ENCODE measurements around the gene MACO1. TPM values are rescaled to one million over a fixed set of nuclear protein-coding genes. Genes with fewer than 3 reads are reported as not detected.

The MACO1 gene
- polyA plus RNA-seq, 1 donor (not counting 4 experiments of a cell fraction or from before 2014, with no cell fraction given) = 8.1 TPM

DNA sequence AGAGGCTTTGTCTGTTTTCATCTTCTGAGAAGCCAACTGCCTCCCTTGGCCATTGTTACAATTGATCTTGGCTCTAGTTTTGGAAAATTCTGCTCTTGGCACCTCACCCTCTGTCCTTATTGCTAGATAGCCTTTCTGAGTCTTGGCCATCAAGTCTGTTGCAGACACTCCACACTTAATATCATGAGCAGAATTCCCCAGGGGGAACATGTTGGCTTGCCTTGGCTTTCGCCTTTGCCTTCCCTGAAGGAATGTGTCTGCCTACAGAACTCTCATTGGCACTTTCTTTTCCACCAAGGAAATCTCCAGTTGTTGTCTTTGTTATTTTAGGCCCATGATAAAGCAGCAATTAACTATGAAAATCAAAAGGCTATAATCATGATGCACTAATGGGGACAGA, 70.0 kb downstream of the MACO1 start:
- no peak overlapping the region for H3K4me2 ChIP-seq (ENCODE audit: control insufficient read depth, extremely low read depth, insufficient read depth, low read depth, low read length)
- no peak overlapping the region for H3K9ac ChIP-seq (ENCODE audit: control insufficient read depth, extremely low read depth, insufficient read depth, low read length)
- TF ChIP-seq, protein P1, sequence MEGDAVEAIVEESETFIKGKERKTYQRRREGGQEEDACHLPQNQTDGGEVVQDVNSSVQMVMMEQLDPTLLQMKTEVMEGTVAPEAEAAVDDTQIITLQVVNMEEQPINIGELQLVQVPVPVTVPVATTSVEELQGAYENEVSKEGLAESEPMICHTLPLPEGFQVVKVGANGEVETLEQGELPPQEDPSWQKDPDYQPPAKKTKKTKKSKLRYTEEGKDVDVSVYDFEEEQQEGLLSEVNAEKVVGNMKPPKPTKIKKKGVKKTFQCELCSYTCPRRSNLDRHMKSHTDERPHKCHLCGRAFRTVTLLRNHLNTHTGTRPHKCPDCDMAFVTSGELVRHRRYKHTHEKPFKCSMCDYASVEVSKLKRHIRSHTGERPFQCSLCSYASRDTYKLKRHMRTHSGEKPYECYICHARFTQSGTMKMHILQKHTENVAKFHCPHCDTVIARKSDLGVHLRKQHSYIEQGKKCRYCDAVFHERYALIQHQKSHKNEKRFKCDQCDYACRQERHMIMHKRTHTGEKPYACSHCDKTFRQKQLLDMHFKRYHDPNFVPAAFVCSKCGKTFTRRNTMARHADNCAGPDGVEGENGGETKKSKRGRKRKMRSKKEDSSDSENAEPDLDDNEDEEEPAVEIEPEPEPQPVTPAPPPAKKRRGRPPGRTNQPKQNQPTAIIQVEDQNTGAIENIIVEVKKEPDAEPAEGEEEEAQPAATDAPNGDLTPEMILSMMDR (optimal IDR thresholded peaks at IDR 0.05 in 1 of 3, IDR thresholded peaks at IDR 0.05 in 1 of 3, conservative IDR thresholded peaks at IDR 0.05 in 1 of 3; ENCODE audit: extremely low read depth in 1 of 3, insufficient read depth in 2 of 3, low read length in 3 of 3) = no peak
- TF ChIP-seq EZH2 (IDR thresholded peaks at IDR 0.05; ENCODE audit: low read length) = no peak
- DNase-seq (ENCODE audit: low read depth, low spot score) = no peak
- H3K9me1 ChIP-seq (ENCODE audit: control insufficient read depth, extremely low read depth, insufficient read depth, low read length) = no peaks in the 10 kb centered on the region
- peaks cover 4 to 5% of the 10 kb centered on the region in 2 experiments for H3K36me3 ChIP-seq (ENCODE audit: control insufficient read depth in 2 of 2, extremely low read depth in 1 of 2, insufficient read depth in 2 of 2, low read length in 2 of 2)
- H3K27me3 ChIP-seq (ENCODE audit: control insufficient read depth, extremely low read depth, insufficient read depth, low read length) = no peaks in the 10 kb centered on the region
- no peak overlapping the region for H2AFZ ChIP-seq (ENCODE audit: control insufficient read depth, low read length)
- H3K27ac ChIP-seq (ENCODE audit: control insufficient read depth, insufficient read depth, low read length) = no peak overlapping the region
- dilution Hi-C loops (cut with MboI; ENCODE audit: extremely low pct_ligation_motif_present, low sequenced_read_pairs) = no loop called here
- H3K9me3 ChIP-seq (ENCODE audit: control insufficient read depth, low read depth, low read length) = no peaks in the 10 kb centered on the region
- FAIRE-seq = no peak
- H3K4me1 ChIP-seq (ENCODE audit: control insufficient read depth, extremely low read depth, insufficient read depth, low read length) = no peaks in the 10 kb centered on the region
- H3K79me2 ChIP-seq (ENCODE audit: control insufficient read depth, insufficient read depth, low read length) = no peaks in the 10 kb centered on the region
- no peaks in the 10 kb centered on the region for H4K20me1 ChIP-seq (ENCODE audit: control insufficient read depth, extremely low read depth, insufficient read depth, low read length)
- no peak overlapping the region for H3K4me3 ChIP-seq (ENCODE audit: control insufficient read depth in 2 of 3, extremely low read depth in 1 of 3, insufficient read depth in 2 of 3, low read depth in 1 of 3, low read length in 3 of 3)

DNA sequence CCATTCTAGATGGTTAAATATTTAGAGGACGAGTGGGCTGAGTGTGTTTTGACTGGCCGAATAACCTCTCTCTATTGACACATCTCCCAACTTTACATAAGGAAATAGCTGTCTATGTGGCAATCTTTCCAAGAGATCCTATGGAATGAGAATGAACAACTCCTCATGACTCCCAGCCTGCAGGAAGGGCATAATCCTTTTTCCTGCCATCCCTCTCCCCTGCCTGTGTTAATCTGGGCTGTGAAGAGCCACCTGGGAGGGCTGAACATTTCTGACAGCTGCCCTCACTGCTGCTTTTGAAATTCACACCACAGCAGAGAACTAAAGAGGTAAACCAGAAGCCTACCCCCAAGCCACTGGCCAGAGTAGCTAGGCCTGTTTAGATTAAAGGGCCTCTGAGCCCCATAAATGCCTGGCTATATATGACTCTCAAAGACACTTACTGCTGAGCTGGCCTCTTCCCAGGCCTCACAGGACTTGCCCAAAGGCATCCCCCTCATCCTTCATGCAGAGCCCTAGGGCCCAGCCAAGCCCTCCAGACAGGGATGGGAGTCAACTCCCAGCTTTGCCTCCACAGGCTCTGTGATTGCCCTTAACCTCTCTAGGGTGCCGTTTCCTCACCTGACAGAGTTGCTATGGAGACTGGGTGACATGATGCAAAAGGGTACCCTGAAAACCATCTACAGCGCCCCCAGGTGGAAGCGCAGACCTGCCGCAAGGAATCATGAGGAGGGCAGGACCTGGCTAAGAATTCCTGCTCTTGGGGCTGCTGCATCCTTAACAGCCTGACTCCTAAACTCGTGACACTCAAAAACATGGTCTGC, 70.8 kb downstream of the MACO1 start:
- H3K27ac ChIP-seq (ENCODE audit: control insufficient read depth, insufficient read depth, low read length) = no peak overlapping the region
- DNase-seq (ENCODE audit: low read depth, low spot score) (no peak), FAIRE-seq (no peak)
- no peaks in the 10 kb centered on the region for H3K9me3 ChIP-seq (ENCODE audit: control insufficient read depth, low read depth, low read length)
- H3K9ac ChIP-seq (ENCODE audit: control insufficient read depth, extremely low read depth, insufficient read depth, low read length) = no peak overlapping the region
- TF ChIP-seq, protein P1 (optimal IDR thresholded peaks at IDR 0.05 in 1 of 3, IDR thresholded peaks at IDR 0.05 in 1 of 3, conservative IDR thresholded peaks at IDR 0.05 in 1 of 3; ENCODE audit: extremely low read depth in 1 of 3, insufficient read depth in 2 of 3, low read length in 3 of 3) = peak; percentile 12 to 43 (median 26)
- TF ChIP-seq EZH2 (IDR thresholded peaks at IDR 0.05; ENCODE audit: low read length) = no peak
- H3K4me3 ChIP-seq (ENCODE audit: control insufficient read depth in 2 of 3, extremely low read depth in 1 of 3, insufficient read depth in 2 of 3, low read depth in 1 of 3, low read length in 3 of 3) = no peak overlapping the region
- no peaks in the 10 kb centered on the region for H3K79me2 ChIP-seq (ENCODE audit: control insufficient read depth, insufficient read depth, low read length)
- H4K20me1 ChIP-seq (ENCODE audit: control insufficient read depth, extremely low read depth, insufficient read depth, low read length) = no peaks in the 10 kb centered on the region
- peaks cover 3% of the 10 kb centered on the region for H3K9me1 ChIP-seq (ENCODE audit: control insufficient read depth, extremely low read depth, insufficient read depth, low read length)
- H3K27me3 ChIP-seq (ENCODE audit: control insufficient read depth, extremely low read depth, insufficient read depth, low read length) = no peaks in the 10 kb centered on the region
- no peak overlapping the region for H2AFZ ChIP-seq (ENCODE audit: control insufficient read depth, low read length)
- no peak overlapping the region for H3K4me2 ChIP-seq (ENCODE audit: control insufficient read depth, extremely low read depth, insufficient read depth, low read depth, low read length)
- peaks cover 4 to 5% of the 10 kb centered on the region in 2 experiments for H3K36me3 ChIP-seq (ENCODE audit: control insufficient read depth in 2 of 2, extremely low read depth in 1 of 2, insufficient read depth in 2 of 2, low read length in 2 of 2)
- peaks cover 3% of the 10 kb centered on the region for H3K4me1 ChIP-seq (ENCODE audit: control insufficient read depth, extremely low read depth, insufficient read depth, low read length)
- dilution Hi-C loops (cut with MboI; ENCODE audit: extremely low pct_ligation_motif_present, low sequenced_read_pairs) = no loop called here
